Omental fat pad (tissue), 3 donors: Measurements from ENCODE around the gene SORL1-AS1.

ENCODE experiments used
- ATAC-seq: fragments of 150-250 bp; one replicate; pipeline ENCODE4 v1.9.1; 2016; ENCODE audit warnings: mild to moderate bottlenecking, moderate library complexity; ENCODE audit not compliant: low FRiP score
- DNase-seq: peaks from one replicate; pipeline ENCODE4 v3.0.0-alpha.2; 2019; ENCODE audit warnings: low spot score
- TF ChIP-seq, protein P1 (sequence below), 3 donors: fragments of 450-650 bp; IDR thresholded peaks; one replicate each; pipeline ENCODE4 v1.5.1; 2016 to 2017; ENCODE audit warnings: antibody characterized with exemption in 3 of 3, mild to moderate bottlenecking in 3 of 3, moderate library complexity in 2 of 3

The SORL1-AS1 gene

GRCh38 chr11:121452609-121453150, at the start of gene SORL1-AS1:
SORL1-AS1 (minus strand) TSS chr11:121452967.
- DNase-seq (no peak), ATAC-seq (peak; percentile 13)
- TF ChIP-seq, protein P1, sequence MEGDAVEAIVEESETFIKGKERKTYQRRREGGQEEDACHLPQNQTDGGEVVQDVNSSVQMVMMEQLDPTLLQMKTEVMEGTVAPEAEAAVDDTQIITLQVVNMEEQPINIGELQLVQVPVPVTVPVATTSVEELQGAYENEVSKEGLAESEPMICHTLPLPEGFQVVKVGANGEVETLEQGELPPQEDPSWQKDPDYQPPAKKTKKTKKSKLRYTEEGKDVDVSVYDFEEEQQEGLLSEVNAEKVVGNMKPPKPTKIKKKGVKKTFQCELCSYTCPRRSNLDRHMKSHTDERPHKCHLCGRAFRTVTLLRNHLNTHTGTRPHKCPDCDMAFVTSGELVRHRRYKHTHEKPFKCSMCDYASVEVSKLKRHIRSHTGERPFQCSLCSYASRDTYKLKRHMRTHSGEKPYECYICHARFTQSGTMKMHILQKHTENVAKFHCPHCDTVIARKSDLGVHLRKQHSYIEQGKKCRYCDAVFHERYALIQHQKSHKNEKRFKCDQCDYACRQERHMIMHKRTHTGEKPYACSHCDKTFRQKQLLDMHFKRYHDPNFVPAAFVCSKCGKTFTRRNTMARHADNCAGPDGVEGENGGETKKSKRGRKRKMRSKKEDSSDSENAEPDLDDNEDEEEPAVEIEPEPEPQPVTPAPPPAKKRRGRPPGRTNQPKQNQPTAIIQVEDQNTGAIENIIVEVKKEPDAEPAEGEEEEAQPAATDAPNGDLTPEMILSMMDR (IDR thresholded peaks at IDR 0.05), result no peak

DNA sequence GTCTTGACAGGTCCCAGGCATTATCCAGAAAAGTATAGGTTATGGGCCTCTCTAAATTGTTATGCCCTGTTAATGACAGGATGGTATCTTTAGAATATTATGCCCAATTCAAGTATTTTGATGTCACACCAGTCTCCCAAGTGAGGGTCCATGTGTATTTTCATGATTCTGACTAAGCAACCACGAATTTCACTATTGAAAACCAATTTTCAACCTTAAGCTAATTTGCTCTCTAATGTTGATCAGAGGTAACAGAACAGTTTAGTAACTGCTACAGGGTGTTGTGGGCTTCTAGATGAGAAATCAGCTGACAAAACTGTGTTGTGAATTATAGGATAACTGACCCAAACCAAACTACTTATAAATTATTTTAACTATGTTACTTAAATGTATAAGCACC, 48.0 kb upstream of the SORL1-AS1 start:
- DNase-seq, result no peak
- ATAC-seq, result no peak
- TF ChIP-seq, protein P1 (IDR thresholded peaks at IDR 0.05), result no peak

GRCh38 chr11:121500275-121500674, 47.5 kb upstream of the SORL1-AS1 start:
- TF ChIP-seq, protein P1 (IDR thresholded peaks at IDR 0.05), result no peak
- DNase-seq, result no peak
- no peak for ATAC-seq

DNA sequence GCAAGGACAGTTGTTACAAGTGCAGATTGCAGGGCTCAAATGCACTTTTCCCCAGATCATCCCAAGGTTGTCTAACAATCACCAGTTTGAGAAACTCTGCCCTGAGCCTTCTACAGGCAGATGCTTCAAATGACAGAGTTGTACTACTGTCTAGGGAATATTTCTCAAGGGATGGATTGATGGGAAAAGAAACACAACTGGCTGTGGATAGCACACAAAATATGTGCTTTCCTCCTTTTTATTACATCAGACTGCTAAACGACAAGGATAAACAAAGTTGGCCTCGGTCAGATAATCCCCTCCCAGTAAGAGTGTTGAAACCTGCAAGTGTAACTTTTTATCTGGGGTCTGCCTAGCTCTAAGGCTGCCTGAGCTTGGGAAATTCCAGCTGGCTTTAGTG, 46.6 kb upstream of the SORL1-AS1 start:
- no peak for DNase-seq
- TF ChIP-seq, protein P1 (IDR thresholded peaks at IDR 0.05), result no peak
- ATAC-seq, result no peak

DNA sequence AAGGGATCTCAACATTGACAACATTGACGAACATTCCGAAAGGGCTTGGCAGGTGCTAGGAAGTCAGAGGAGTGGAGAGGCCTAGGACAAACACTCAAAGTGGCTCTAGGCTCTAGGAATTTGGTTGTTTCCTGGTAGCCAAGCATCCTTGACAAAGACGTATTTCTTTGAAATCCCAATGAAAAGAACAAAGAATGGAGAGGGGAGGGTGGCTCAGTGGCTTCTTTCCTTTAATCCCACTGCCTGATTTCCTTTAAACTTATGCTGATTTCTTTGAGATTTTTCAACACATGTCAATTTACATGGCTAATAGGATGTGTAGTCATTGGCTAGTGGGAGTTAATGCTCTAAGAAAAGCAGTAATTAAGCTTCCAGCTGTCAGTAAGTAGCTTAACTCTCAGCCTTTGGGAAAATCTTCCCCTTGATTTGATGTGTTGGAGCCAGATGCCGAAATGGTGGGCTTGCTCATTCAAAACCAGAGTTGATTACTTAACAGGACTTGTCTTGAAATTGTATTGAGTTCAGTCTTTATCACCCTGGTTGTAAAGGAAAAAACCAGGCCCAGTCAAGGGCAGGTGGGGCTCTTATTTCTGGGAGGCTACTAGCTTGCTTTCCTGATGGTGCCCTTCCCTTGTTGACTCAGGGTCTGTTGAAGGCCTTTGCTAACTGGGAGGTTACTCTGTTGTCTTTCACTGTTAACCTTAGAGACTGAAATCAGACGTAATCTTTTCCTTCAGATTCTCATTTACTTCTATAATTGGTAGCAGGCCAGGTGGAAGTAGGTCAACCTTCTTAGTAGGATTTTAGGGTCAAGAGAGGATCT, 44.6 kb upstream of the SORL1-AS1 start:
- no peak for DNase-seq
- ATAC-seq, result no peak
- TF ChIP-seq, protein P1 (IDR thresholded peaks at IDR 0.05), result no peak

DNA sequence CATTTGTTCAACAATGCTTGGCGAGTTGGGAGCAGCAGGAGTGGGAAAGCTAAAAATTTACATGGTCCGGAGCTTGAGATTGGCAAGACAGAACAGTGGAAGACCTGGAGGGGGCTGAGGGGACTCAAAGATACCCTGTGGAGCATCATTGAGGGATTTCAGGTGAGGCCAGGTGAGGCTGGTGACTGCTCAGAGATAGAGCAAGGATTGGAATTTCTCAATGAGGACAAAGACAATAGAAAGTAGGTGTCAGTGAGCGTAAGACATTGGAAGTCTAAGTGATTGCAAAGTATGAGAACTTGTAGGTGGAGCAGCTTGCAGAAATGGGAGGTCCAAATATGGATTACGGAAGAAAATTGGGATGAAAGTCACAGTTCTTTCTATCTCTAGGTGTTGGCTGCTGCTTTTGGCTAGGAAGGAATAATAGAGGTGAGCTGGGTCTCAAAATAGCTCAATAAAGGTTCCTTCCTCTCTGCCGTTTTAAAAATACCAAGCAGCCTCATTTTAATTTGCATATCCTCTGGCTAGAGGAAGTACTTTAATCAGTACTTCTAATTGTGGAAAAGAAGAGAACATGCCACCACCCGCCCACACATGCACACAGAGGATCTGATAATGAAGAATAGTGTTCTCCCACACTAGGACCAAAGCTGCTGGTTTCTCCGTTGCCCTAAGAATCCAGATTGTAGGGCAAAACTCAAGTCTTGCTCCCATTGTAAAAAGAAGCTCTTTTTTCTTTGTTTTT, 41.8 kb upstream of the SORL1-AS1 start:
- DNase-seq (no peak), ATAC-seq (no peak)
- TF ChIP-seq, protein P1 (IDR thresholded peaks at IDR 0.05), result no peak
